GM18498 (cell line): ENCODE measurements around the gene LRRC8A.

Experiments
- ATAC-seq: cut with Tn5 transposase; IDR thresholded peaks from one replicate; pipeline ENCODE4 v1.9.1; 2021; ENCODE audit warnings: mild to moderate bottlenecking, moderate library complexity; ENCODE audit not compliant: unreplicated experiment

The LRRC8A gene

GRCh38 chr9:128901379-128901778, 19.4 kb downstream of the LRRC8A start:
- no peak for ATAC-seq

- peak; percentile 22 for ATAC-seq
Observed at GRCh38 chr9:128901822-128902221, 19.9 kb downstream of the LRRC8A start.

GRCh38 chr9:128902351-128903078, 20.6 kb downstream of the LRRC8A start:
- peak; percentile 92 for ATAC-seq

- ATAC-seq: no peak
Observed at GRCh38 chr9:128903079-128903461, 21.1 kb downstream of the LRRC8A start.

- no peak for ATAC-seq
Observed at GRCh38 chr9:128903871-128904620, 22.1 kb downstream of the LRRC8A start.

- no peak for ATAC-seq
Observed at GRCh38 chr9:128905964-128906363, 24.0 kb downstream of the LRRC8A start.

- ATAC-seq: no peak
Observed at GRCh38 chr9:128906741-128907140, 24.8 kb downstream of the LRRC8A start.

GRCh38 chr9:128908372-128908771, 26.4 kb downstream of the LRRC8A start:
- ATAC-seq: no peak

- ATAC-seq: no peak
Observed at GRCh38 chr9:128909859-128910258, 27.9 kb downstream of the LRRC8A start.

- no peak for ATAC-seq
Observed at GRCh38 chr9:128910906-128911305, 29.0 kb downstream of the LRRC8A start.

- ATAC-seq: no peak
Observed at GRCh38 chr9:128911529-128912035, 29.6 kb downstream of the LRRC8A start.

GRCh38 chr9:128912270-128912853, 30.4 kb downstream of the LRRC8A start:
- ATAC-seq: no peak

GRCh38 chr9:128913048-128913900, 31.3 kb downstream of the LRRC8A start:
- no peak for ATAC-seq

- no peak for ATAC-seq
Observed at GRCh38 chr9:128913995-128914772, 32.3 kb downstream of the LRRC8A start.

GRCh38 chr9:128916204-128916603, 34.3 kb downstream of the LRRC8A start:
- ATAC-seq: no peak

- ATAC-seq: no peak
Observed at GRCh38 chr9:128916745-128917144, 34.8 kb downstream of the LRRC8A start.

- no peak for ATAC-seq
Observed at GRCh38 chr9:128917151-128917849, 35.4 kb downstream of the LRRC8A start.

- ATAC-seq: no peak
Observed at GRCh38 chr9:128918921-128919320, 37.0 kb downstream of the LRRC8A start.

- no peak for ATAC-seq
Observed at GRCh38 chr9:128919402-128920089, 37.6 kb downstream of the LRRC8A start.
